Stimulated activated CD8-positive, alpha-beta memory T cell treated with anti-CD3 and anti-CD28 coated beads, Interleukin-4, amount 100 ng/mL, for 48 hours (primary cell): ENCODE measurements around the gene SULT1A3.
"Not testable (repeated sequence)": the region's sequence is repeated elsewhere in the genome, so short reads cannot be mapped to it uniquely, and the experiment has no call there.

Experiments
- DNase-seq: peaks from one replicate; pipeline ENCODE4 v3.0.0-alpha.2; 2020

The SULT1A3 gene

DNA sequence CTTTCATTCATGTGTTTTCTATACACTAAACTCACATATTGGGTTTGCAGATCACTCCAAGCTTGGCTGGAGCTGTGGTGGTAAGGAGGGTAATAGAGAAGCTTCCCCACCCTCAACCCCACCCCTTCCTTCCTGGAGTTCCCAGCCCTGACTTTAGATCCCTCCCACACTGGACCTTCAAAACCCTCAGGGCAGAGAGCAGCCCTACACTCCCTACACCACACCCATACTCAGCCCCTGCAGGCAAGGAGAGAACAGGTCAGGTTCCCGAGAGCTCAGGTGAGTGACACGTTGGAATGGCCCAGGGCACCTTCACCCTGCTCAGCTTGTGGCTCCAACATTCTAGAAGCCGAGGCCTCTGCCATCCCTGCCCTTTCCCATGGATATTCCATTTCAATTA is at the start of gene SULT1A3:
Gene SULT1A3 (plus strand): TSS at position 207 of the 400 bp plus-strand sequence. CDS start 1,474 bp downstream, outside the sequence.
- DNase-seq = not testable (repeated sequence)

DNA sequence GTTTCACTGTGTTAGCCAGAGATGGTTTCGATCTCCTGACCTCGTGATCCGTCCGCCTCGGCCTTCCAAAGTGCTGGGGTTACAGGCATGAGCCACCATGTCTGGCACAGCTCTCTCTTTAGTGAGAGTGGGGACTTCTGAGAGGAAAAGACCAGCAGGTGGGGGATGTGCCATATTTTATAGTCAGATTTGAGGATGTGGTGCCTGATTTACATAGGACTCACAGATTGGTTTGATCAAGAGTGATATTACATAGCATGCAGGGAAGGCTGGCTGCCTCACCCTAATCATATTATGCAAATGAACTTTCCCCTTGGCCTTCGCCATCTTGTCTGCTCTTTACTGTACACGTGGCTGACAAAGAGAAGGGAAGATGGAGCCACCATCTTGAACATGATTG is 48.0 kb upstream of the SULT1A3 start:
- DNase-seq = no peak

DNA sequence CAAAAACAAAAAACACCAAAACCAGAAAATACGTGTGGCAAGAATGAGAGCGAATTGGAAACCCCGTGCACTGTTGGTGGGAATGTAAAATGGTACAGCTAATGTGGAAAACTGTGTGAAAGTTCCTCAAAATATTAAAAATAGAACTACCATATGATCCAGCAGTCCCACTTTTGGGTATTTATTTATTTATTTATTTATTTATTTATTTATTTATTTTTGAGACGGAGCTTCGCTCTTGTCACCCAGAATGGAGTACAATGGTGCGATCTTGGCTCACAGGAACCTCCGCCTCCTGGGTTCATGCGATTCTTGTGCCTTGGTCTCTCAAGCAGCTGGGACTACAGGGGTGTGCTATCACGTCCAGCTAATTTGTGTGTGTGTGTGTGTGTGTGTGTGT is 46.5 kb upstream of the SULT1A3 start:
- no peak for DNase-seq

DNA sequence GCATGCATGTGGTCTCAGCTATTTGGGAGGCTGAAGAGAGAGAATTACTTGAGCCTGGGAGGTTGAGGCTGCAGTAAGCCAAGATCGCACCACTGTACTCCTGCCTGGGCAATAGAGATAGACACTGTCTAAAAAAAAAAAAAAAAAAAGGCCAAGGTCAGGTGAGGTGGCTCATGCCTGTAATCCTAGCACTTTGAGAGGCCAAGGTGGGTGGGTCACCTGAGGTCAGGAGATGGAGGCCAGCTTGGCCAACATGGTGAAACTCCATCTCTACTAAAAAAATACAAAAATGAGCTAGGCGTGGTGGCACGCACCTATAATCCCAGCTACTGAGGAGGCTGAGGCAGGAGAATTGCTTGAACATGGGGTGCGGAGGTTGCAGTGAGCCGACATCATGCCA is 43.9 kb upstream of the SULT1A3 start:
- no peak for DNase-seq

DNA sequence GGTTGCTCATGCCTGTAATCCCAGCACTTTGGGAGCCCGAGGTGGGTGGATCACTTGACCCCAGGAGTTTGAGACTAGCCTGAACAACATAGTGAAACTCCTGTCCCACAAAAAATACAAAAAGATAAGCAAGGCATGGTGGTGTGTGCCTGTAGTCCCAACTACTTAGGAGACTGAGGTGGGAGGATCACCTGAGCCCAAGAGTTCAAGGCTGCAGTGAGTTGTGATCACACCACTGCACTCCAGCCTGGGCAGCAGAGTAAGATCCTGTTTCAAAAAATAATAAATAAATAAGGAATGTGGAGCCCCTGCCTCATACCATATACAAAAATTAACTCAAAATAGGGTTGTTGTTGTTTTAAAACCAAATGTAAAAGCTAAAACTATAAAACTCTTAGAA is 41.8 kb upstream of the SULT1A3 start:
- DNase-seq = no peak

DNA sequence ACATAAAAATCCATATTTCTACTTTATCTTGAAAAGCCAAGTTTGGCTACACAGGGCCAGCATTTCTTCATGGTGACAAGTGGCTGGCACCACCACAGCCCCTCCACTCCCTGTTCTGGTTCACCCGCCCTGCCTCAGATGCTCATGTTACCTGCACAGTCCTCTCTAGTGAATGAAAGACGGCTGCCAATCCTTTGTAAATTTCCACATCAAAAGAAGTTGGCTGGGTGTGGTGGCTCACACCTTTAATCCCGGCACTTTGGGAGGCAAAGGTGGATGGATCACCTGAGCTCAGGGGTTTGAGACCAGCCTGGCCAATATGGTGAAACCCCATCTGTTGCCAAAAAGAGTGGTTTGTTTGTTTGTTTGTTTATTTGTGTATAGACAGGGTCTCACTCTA is 35.5 kb upstream of the SULT1A3 start:
- DNase-seq = no peak

DNA sequence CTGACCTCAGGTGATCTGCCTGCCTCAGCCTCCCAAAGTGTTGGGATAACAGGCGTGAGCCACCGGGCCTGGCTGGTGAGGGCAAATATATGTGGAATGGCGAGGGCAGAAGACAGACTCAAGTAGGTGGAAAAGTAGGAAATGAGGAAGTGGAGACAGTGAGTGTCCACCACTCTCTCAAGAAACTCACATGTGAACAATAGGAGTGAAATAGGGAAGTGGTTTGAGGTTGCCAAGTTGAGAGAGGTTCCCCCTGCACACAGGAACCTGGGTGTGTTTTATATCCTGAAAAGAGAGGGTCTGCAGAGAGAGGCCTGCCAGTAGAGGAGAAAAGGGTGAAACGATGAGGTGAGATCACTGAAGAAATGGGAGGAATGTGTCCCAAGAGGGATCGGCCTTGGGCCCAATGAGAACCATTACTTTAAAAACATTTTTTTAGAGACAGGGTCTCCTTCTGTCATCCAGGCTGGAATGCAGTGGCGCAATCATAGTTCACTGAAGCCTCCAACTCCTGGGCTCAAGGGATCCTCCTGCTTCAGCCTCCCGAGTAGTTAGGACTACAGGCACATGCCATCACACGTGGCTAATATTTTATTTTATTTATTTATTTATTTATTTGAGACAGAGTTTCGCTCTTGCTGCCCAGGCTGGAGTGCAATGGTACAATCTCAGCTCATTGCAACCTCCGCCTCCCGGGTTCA is 32.7 kb upstream of the SULT1A3 start:
- no peak for DNase-seq

DNA sequence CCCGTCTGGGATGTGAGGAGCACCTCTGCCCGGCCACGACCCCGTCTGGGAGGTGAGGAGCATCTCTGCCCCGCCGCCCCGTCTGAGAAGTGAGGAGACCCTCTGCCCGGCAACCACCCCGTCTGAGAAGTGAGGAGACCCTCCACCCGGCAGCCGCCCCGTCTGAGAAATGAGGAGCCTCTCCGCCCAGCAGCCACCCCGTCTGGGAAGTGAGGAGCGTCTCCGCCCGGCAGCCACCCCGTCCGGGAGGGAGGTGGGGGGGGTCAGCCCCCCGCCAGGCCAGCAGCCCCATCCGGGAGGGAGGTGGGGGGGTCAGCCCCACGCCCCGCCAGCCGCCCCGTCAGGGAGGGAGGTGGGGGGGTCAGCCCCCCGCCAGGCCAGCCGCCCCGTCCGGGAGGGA is 30.3 kb upstream of the SULT1A3 start:
- DNase-seq = not testable (repeated sequence)

DNA sequence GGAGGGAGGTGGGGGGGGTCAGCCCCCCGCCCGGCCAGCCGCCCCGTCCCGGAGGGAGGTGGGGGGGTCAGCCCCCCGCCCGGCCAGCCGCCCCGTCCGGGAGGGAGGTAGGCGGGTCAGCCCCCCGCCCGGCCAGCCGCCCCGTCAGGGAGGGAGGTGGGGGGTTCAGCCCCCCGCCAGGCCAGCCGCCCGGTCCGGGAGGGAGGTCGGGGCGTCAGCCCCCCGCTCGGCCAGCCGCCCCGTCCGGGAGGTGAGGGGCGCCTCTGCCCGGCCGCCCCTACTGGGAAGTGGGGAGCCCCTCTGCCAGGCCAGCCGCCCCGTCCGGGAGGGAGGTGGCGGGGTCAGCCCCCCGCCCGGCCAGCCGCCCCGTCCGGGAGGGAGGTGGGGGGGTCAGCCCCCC is 29.6 kb upstream of the SULT1A3 start:
- not testable (repeated sequence) for DNase-seq

DNA sequence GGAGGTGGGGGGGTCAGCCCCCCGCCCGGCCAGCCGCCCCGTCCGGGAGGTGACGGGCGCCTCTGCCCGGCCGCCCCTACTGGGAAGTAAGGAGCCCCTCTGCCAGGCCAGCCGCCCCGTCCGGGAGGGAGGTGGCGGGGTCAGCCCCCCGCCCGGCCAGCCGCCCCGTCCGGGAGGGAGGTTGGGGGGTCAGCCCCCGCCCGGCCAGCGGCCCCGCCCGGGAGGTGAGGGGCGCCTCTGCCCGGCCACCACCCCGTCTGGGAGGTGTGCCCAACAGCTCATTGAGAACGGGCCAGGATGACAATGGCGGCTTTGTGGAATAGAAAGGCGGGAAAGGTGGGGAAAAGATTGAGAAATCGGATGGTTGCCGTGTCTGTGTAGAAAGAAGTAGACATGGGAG is 28.9 kb upstream of the SULT1A3 start:
- DNase-seq = not testable (repeated sequence)

DNA sequence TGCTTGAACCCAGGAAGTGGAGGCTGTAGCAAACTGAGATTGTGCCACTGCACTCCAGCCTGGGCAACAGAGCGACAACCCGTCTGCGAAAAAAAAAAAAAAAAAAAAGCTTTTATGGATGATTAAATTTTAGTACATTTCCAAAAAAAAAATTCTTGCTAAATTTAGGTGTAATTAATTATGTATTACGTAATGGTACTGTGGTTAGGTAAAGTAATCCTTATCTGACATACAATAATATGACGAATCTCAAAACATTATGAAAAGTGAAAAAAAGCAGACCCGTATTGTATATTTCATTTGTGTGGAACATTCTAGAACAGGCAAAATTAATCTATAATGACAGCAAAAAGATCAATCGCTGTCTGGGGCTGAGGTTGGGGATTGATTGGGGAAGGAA is 26.0 kb upstream of the SULT1A3 start:
- no peak for DNase-seq

DNA sequence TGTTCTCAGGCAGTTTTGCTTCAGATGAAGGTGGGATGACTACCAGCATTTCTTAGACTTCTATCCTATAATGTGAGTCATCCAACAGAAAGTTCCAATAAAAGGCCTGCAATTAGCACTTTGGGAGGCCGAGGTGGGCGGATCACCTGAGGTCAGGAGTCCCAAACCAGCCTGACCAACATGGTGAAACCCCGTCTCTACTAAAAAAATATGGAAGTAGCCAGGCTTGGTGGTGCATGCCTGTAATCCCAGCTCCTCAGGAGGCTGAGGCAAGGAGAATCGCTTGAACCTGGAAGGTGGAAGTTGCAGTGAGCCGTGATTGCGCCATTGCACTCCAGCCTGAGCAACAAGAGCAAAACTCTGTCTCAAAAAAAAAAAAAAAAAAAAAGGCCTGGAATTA is 22.2 kb upstream of the SULT1A3 start:
- DNase-seq = not testable (repeated sequence)

DNA sequence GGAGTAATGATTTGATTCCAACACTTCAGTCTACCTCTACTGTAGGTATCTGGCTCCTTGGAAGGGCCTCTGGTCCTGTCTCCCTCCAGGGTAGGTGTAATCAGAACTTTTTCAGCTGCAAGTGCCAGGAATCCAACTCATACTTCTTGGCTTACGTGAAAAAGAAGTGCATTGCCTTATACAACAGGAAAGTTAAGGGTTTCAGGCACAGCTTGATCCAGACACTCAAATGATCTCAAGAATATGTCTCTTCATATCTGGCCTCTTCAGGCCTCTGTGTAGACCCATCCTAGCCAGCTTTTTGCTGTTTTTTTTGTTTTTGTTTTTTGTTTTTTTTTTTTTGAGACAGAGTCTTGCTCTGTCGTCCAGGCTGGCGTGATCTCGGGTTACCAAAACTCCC is 19.9 kb upstream of the SULT1A3 start:
- no peak for DNase-seq

DNA sequence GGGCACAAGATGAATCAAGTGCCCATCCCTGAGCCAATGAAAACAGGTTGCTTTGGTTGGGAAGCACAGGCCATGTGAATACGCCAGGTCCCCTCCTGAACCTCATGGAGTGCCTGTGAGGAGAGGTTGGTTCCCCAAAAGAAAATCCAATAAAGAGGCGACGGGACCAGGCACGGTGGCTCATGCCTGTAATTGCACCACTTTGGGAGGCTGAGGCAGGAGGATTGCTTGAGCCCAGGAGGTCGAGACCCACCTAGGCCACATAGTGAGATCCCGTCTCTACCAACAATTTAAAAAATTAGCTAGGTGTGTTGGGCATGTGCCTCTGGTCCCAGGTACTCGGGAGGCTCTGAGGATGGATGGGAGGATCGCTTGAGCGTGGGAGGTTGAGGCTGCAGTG is 19.1 kb upstream of the SULT1A3 start:
- DNase-seq = no peak

DNA sequence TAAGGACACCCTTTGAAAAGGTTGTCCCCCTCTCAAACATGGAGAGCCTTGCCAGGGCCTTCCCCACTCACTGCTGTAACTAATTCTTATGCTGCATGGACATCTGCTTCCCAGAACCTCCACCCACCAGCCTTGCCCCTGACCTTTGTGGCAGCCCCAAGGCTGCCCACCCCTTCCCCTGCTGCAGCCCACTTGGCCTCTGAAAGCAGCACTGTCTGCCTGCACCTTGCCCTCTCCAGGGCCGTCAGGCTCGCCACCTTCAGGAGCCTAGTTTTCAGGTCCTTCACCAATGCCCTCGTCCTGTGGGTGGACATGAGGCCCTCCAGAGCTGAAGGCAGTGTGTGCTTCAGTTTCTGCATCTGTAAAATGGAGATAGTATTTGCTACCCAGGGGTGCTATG is 18.3 kb upstream of the SULT1A3 start:
- DNase-seq = no peak

DNA sequence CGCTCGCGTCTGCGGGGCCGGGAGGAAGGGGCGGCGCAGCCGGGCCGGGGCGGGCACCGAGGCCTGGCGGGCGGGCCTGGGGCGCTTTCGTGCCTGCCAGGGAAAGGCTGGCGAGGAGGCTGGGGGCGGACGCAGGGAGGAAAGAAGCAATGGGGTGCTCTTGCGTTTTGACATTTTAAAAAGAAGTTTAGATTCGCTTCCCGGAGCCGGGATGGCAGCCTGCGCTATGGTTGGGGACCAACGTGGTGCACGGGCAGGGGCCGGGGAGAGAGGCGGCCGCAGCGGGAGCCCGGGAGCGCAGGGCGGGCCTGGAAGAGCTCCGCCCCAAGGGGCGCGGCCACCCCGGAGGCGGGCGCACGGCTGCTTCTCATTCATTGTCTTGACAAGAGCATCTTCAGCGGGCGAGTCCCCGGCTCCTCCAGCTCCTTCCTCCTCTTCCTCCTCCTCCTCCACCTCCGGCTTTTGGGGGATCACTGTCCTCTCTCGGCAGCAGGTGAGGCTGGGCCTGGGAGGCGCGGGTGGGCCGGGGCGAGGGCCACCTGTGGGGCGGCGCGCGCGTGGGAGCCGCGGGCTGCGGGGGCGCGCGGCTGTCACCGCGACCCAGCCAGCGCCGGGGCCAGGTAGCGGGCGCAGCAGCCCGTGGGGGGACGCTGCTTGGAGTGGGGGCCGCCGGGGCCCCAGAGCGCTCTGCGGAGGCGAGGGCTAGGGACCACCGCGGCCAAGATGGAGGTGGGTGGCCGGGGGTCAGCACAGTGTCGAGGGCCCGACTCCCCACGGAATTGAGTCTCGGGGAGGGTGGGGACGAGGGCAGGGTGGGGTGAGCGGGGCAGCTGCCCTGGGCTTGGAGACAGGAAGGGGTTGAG is 15.6 kb upstream of the SULT1A3 start, which contains the start of gene CORO1A:
Gene CORO1A (plus strand): TSS at position 370 of the 863 bp plus-strand sequence. CDS start 1,608 bp downstream, outside the sequence.
- DNase-seq = peak; percentile 91

DNA sequence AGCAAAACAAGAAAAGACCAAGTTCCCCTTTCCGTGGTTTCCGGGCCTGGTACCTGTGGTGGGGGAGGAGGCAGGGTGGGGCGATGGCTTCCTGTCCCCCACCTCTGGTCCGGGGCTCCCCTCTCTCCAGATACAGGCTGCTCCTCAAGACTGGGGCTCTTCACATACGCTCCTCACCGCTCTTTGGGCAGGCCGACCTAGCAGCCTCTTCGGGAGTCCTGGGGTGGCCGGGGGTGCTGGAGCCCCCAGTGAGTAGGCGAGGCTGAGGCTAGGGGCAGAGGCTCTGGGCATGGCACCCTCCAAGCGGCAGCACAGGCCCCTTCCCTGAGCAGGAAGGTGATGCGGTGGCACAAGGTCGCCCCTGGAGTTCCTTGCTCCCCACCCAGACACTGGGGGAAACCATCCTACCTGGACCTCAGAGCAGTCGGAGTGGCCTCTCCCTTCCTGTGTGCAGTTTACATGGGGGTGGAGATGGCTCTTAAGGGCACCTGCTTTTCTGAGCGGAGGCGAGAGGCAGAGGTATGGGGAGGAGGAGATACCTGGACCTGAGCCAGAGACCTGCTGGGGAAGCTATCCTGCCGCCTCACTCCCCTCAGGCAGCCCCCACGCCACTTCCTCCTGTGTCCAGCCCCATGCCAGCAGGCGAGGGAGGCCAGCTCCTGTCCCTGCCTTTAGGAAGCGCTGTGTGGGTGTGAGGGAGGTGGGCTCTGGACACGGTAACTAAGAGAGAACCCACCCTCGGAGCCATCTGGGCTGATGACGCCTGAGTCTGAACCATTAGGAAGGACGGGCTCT is 14.8 kb upstream of the SULT1A3 start:
- peak; percentile 78 for DNase-seq

DNA sequence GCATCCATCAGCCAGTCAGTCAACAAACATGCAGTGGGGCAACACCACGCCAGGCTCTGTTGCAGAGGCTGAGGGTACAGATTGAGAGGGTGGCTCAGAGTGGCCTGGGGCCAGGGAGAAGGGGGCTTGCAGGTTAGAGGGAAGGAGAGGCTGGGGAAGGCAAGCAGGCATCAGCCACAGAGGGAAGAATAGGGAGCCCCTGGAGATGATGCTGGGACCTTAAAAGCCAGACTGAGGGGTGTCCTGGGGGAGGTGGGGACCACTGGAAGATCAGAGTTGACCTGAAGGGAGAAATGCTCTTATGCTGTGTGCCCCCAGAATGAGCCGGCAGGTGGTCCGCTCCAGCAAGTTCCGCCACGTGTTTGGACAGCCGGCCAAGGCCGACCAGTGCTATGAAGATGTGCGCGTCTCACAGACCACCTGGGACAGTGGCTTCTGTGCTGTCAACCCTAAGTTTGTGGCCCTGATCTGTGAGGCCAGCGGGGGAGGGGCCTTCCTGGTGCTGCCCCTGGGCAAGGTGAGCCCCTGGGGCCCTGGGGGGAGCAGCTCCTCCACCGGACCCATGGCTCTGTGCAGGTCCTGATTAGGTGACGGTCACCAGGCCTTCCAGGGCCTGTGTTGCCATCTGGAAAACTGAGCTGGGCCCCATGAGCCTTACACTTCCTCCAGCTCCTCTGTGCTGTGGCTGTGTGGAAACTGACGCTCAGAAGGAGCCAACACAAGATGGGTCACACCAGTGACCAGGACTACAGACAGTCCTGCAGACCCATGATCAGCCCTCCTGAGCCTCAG is 14.0 kb upstream of the SULT1A3 start:
- peak; percentile 68 for DNase-seq

DNA sequence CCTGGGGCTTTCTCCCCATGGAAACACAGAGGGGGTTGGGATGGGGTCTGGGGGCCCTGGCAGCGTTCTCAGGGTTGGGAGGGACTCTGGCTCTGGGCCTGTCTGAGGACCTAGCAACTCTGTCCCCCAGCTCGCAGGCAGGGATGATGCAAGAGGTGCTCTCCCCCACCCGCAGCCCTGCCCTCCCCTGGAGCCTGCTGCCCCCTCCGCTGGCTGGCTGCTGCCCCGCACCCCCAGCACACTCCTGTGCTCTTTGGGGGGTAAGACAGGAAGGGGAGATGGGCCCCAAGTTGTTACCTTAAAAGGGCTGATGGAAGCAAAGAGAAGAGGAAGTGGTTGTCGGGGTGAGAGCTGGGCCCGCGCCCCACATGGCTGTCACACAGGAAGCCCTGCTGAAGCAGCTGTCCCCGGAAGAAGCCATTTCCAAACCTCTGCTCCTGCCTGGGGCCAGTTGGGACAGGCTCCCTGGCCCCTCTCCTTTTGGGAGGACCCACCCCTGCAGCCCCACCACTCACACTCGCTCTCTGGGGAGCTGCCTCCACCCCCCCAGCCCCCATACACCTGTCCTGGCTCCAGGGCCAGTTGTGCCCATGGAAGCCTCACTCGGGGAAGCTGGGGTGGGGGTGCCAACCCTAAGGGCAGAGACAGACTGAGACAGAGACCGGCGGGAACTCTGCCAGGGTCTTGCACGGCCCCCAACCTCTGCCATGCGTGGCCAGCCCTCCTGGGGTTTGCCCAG is 13.2 kb upstream of the SULT1A3 start:
- DNase-seq = peak; percentile 84

DNA sequence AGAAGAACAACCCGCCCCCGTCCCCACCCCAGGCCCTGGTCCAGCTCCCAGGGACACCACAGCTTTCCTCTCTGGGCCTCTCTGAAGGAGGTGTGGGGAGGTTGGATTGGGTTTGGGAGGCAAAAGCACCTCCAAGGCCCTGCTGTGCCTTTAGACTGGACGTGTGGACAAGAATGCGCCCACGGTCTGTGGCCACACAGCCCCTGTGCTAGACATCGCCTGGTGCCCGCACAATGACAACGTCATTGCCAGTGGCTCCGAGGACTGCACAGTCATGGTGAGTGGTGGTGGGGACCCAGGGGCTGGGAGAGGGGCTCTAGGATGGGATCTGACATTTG is 12.6 kb upstream of the SULT1A3 start:
- DNase-seq = no peak

DNA sequence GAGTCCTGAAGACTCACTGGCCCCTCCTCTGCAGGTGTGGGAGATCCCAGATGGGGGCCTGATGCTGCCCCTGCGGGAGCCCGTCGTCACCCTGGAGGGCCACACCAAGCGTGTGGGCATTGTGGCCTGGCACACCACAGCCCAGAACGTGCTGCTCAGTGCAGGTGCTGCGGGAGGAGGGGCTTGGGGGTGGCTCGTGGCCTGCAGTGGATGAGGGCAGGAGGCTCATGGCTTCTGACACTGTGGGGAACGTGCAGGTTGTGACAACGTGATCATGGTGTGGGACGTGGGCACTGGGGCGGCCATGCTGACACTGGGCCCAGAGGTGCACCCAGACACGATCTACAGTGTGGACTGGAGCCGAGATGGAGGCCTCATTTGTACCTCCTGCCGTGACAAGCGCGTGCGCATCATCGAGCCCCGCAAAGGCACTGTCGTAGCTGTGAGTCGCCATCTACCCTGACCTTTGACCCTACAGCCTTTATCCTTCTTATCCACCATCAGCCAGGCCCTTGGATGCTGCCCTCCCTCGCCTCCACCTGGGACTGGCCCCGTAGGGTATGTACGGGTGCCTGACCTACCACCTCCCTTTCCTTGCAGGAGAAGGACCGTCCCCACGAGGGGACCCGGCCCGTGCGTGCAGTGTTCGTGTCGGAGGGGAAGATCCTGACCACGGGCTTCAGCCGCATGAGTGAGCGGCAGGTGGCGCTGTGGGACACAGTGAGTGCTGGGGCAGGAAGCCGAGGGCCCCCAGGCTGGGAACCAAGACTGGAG is 12.1 kb upstream of the SULT1A3 start:
- peak; percentile 96 for DNase-seq
